GM21528 (cell line): ENCODE data around the gene SYNPO.

Experiments used
- ATAC-seq: cut with Tn5 transposase; IDR thresholded peaks from one replicate; pipeline ENCODE4 v1.9.1; 2021; ENCODE audit warnings: mild to moderate bottlenecking, moderate library complexity; ENCODE audit not compliant: unreplicated experiment, low FRiP score

The SYNPO gene

GRCh38 chr5:150623152-150623877 is 17.1 kb upstream of the SYNPO start:
- no peak for ATAC-seq

- no peak for ATAC-seq
These were observed 16.6 kb upstream of the SYNPO start for GRCh38 chr5:150623878-150624216.

- ATAC-seq: no peak
These were observed 15.9 kb upstream of the SYNPO start for GRCh38 chr5:150624334-150625163.

- no peak for ATAC-seq
These were observed 15.3 kb upstream of the SYNPO start for GRCh38 chr5:150625164-150625535.

- ATAC-seq: peak; percentile 41
These were observed 14.4 kb upstream of the SYNPO start for GRCh38 chr5:150625831-150626746.

GRCh38 chr5:150626853-150627276 is 13.6 kb upstream of the SYNPO start:
- ATAC-seq: no peak

- ATAC-seq: no peak
These were observed 12.5 kb upstream of the SYNPO start for GRCh38 chr5:150627731-150628545.

GRCh38 chr5:150628936-150629485 is 11.4 kb upstream of the SYNPO start:
- ATAC-seq: no peak

- ATAC-seq: no peak
These were observed 10.4 kb upstream of the SYNPO start for GRCh38 chr5:150630016-150630415.

- no peak for ATAC-seq
These were observed 9.8 kb upstream of the SYNPO start for GRCh38 chr5:150630461-150631325.

- ATAC-seq: no peak
These were observed 9.1 kb upstream of the SYNPO start for GRCh38 chr5:150631326-150631701.

GRCh38 chr5:150632305-150633160 is 7.9 kb upstream of the SYNPO start:
- ATAC-seq: no peak

GRCh38 chr5:150633429-150633828 is 7.0 kb upstream of the SYNPO start:
- no peak for ATAC-seq

- ATAC-seq: no peak
These were observed 3.8 kb upstream of the SYNPO start for GRCh38 chr5:150636391-150637244.

GRCh38 chr5:150637245-150638052 is 3.0 kb upstream of the SYNPO start:
- ATAC-seq: no peak

GRCh38 chr5:150638053-150638444 is 2.4 kb upstream of the SYNPO start:
- ATAC-seq: no peak
